K562 (cell line): ENCODE results near the gene FAM136A. TPM values are rescaled to one million over a fixed set of nuclear protein-coding genes. Genes with fewer than 3 reads are reported as not detected.

ENCODE experiments used
- CBFB ChIP-seq: sonication (generic); formaldehyde crosslinking; IDR thresholded peaks from 2 replicates; pipeline ENCODE4 v1.4.0; 2020; ENCODE audit warnings: mild to moderate bottlenecking, missing genetic modification reagents
- CBX5 ChIP-seq: IDR thresholded peaks from 2 replicates; pipeline ENCODE4 v1.6.1; 2014; ENCODE audit warnings: low read depth, borderline replicate concordance
- CREB1 ChIP-seq, 2 experiments: sonication (generic) in 1 of 2; formaldehyde crosslinking in 1 of 2; IDR thresholded peaks; 2 replicates each; pipeline versions ENCODE4 v1.6.1 to v1.8.0; 2012 to 2022; ENCODE audit warnings: inconsistent platforms in 1 of 2, mild to moderate bottlenecking in 1 of 2, missing genetic modification reagents in 1 of 2, moderate library complexity in 1 of 2
- CREB3 ChIP-seq: fragments of 450-650 bp; conservative IDR thresholded peaks from 2 replicates; pipeline ENCODE4 v1.6.1; 2016; ENCODE audit warnings: missing genetic modification characterization, low read depth, mild to moderate bottlenecking, missing compliant biosample characterization, moderate library complexity
- DPF2 ChIP-seq: fragments of 450-650 bp; IDR thresholded peaks from 2 replicates; pipeline ENCODE4 v1.6.1; 2016
- HDAC1 ChIP-seq, 2 experiments: fragments of 450-650 bp; IDR thresholded peaks; 2 replicates each; pipeline ENCODE4 v1.6.1; 2016 to 2017; ENCODE audit warnings: inconsistent platforms in 1 of 2, mild to moderate bottlenecking in 1 of 2, moderate library complexity in 1 of 2
- HLTF ChIP-seq: fragments of 450-650 bp; IDR thresholded peaks from 2 replicates; pipeline ENCODE4 v1.6.1; 2016
- HNRNPK ChIP-seq: fragments of 200-400 bp; formaldehyde crosslinking; IDR thresholded peaks from one replicate; pipeline ENCODE4 v1.6.1; 2018; ENCODE audit warnings: mild to moderate bottlenecking, low read depth, low read length; ENCODE audit not compliant: poor library complexity, severe bottlenecking
- KAT8 ChIP-seq: fragments of 450-650 bp; IDR thresholded peaks from 2 replicates; pipeline ENCODE4 v1.6.1; 2016; ENCODE audit warnings: low read depth, mild to moderate bottlenecking
- MCM2 ChIP-seq: fragments of 450-650 bp; IDR thresholded peaks from 2 replicates; pipeline ENCODE4 v1.6.1; 2017; ENCODE audit warnings: low read depth, mild to moderate bottlenecking
- POLR2A ChIP-seq: fragments of 450-650 bp; conservative IDR thresholded peaks from 2 replicates; pipeline ENCODE4 v1.6.1; 2016
- POLR2G ChIP-seq: fragments of 200-400 bp; formaldehyde crosslinking; IDR thresholded peaks from 2 replicates; pipeline ENCODE4 v1.6.1; 2017; ENCODE audit warnings: low read depth, mild to moderate bottlenecking, antibody characterized with exemption, low read length, moderate library complexity
- SMAD3 ChIP-seq: fragments of 450-650 bp; formaldehyde crosslinking; conservative IDR thresholded peaks from 2 replicates; pipeline ENCODE4 v1.4.0; 2020; ENCODE audit warnings: mild to moderate bottlenecking
- STAG1 ChIP-seq: sonication (generic); formaldehyde crosslinking; IDR thresholded peaks from 2 replicates; pipeline ENCODE4 v1.5.0; 2020; ENCODE audit warnings: missing genetic modification reagents, borderline replicate concordance
- ZNF282 ChIP-seq: sonication (generic); formaldehyde crosslinking; IDR thresholded peaks from 2 replicates; pipeline ENCODE4 v1.8.1; 2023; ENCODE audit warnings: missing genetic modification reagents
- ZNF3 ChIP-seq: fragments of 250-450 bp; sonication (Bioruptor Pico); IDR thresholded peaks from 2 replicates; pipeline ENCODE4 v1.5.0; 2021; ENCODE audit warnings: mild to moderate bottlenecking, moderate library complexity
- ZNF431 ChIP-seq: sonication (generic); formaldehyde crosslinking; IDR thresholded peaks from 2 replicates; pipeline ENCODE4 v1.8.0; 2022; ENCODE audit warnings: mild to moderate bottlenecking, missing genetic modification reagents
- ZNF76 ChIP-seq: fragments of 250-450 bp; sonication (Bioruptor Pico); IDR thresholded peaks from 2 replicates; pipeline ENCODE4 v1.4.0; 2020; ENCODE audit warnings: mild to moderate bottlenecking, moderate library complexity, borderline replicate concordance
- polyA plus RNA-seq, 8 experiments: library from polyadenylated mRNA; depleted of rRNA in 4 of 8; stranded (reverse) in 5 of 8; unstranded in 3 of 8; fragments of >200 nt; fragmentation: Nextera tagmentation in 2 of 8; fragmentation: Illumina TruSeq in 1 of 8; extraction: Ambion mirVana in 2 of 8; extraction: Trizol in 1 of 8; gene quantifications; 2 replicates each; pipeline versions ENCODE4 v1.2.1 to v1.2.3, GENCODE V29; 2011 to 2014; ENCODE audit warnings: inconsistent platforms in 1 of 8, missing spikeins in 1 of 8
- total RNA-seq, 7 experiments: library from RNA; depleted of rRNA in 6 of 7; stranded (reverse); fragments of >200 nt in 6 of 7; fragmentation: Illumina TruSeq in 2 of 7; extraction: Trizol in 2 of 7; gene quantifications; 2 replicates each; pipeline versions ENCODE4 v1.2.1 to v1.2.3, GENCODE V29; 2011 to 2021; ENCODE audit warnings: low replicate concordance in 1 of 7
- TF ChIP-seq, protein P1 (sequence below): sonication (generic); IDR thresholded peaks from 2 replicates; pipeline ENCODE4 v1.6.1; 2016
- TF ChIP-seq, protein P2 (sequence below): sonication (generic); formaldehyde crosslinking; IDR thresholded peaks from 2 replicates; pipeline ENCODE4 v1.5.0; 2020; ENCODE audit warnings: missing genetic modification reagents
- TF ChIP-seq, protein P3 (sequence below): IDR thresholded peaks from 2 replicates; pipeline ENCODE4 v1.6.1; 2011; ENCODE audit not compliant: insufficient read length; ENCODE audit errors: extremely low read depth
- TF ChIP-seq, protein P4 (sequence below), 2 experiments: fragments of 150-350 bp in 1 of 2; IDR thresholded peaks; 2 replicates each; pipeline ENCODE4 v1.6.1; 2012 to 2016; ENCODE audit warnings: low read depth in 2 of 2, low read length in 2 of 2, mild to moderate bottlenecking in 1 of 2, moderate library complexity in 1 of 2

FAM136A gene
- total and polyA plus RNA-seq, 9 of the 15 experiments (the other 6 are each of a cell fraction or from before 2014, with no cell fraction given), result 89.0 to 151 (median 104) TPM

- TF ChIP-seq SMAD3 (no peak), CREB3 (tag) (no peak), DPF2 (peak; percentile 47; the same call in 1 of the 2 replicates), KAT8 (no peak), CREB1 (IDR thresholded peaks at IDR 0.05) (no peak), CREB1 (CRISPR knock-in tag; IDR thresholded peaks at IDR 0.05) (peak; percentile 56; the same call in 1 of the 2 replicates), MCM2 (no peak), ZNF282 (CRISPR knock-in tag) (no peak), HNRNPK (peak; percentile 59), ZNF3 (CRISPR knock-in tag) (no peak), POLR2G (peak; percentile 96), ZNF76 (CRISPR knock-in tag) (0 out of 2 replicates have a peak, but pooled peaks have one; percentile 11), HLTF (no peak), ZNF431 (no peak), CBFB (no peak), HDAC1 (IDR thresholded peaks at IDR 0.05) (peak in 1 of 2 experiments; percentile 71; a peak in 2 of 4 replicates), POLR2A (peak; percentile 88), STAG1 (peak; percentile 76; the same call in 1 of the 2 replicates), CBX5 (no peak)
- TF ChIP-seq, protein P1, sequence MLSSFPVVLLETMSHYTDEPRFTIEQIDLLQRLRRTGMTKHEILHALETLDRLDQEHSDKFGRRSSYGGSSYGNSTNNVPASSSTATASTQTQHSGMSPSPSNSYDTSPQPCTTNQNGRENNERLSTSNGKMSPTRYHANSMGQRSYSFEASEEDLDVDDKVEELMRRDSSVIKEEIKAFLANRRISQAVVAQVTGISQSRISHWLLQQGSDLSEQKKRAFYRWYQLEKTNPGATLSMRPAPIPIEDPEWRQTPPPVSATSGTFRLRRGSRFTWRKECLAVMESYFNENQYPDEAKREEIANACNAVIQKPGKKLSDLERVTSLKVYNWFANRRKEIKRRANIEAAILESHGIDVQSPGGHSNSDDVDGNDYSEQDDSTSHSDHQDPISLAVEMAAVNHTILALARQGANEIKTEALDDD, result no peak
- TF ChIP-seq, protein P2, sequence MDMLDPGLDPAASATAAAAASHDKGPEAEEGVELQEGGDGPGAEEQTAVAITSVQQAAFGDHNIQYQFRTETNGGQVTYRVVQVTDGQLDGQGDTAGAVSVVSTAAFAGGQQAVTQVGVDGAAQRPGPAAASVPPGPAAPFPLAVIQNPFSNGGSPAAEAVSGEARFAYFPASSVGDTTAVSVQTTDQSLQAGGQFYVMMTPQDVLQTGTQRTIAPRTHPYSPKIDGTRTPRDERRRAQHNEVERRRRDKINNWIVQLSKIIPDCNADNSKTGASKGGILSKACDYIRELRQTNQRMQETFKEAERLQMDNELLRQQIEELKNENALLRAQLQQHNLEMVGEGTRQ (CRISPR knock-in tag), result no peak
- TF ChIP-seq, protein P3, sequence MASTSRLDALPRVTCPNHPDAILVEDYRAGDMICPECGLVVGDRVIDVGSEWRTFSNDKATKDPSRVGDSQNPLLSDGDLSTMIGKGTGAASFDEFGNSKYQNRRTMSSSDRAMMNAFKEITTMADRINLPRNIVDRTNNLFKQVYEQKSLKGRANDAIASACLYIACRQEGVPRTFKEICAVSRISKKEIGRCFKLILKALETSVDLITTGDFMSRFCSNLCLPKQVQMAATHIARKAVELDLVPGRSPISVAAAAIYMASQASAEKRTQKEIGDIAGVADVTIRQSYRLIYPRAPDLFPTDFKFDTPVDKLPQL, result no peak
- TF ChIP-seq, protein P4, sequence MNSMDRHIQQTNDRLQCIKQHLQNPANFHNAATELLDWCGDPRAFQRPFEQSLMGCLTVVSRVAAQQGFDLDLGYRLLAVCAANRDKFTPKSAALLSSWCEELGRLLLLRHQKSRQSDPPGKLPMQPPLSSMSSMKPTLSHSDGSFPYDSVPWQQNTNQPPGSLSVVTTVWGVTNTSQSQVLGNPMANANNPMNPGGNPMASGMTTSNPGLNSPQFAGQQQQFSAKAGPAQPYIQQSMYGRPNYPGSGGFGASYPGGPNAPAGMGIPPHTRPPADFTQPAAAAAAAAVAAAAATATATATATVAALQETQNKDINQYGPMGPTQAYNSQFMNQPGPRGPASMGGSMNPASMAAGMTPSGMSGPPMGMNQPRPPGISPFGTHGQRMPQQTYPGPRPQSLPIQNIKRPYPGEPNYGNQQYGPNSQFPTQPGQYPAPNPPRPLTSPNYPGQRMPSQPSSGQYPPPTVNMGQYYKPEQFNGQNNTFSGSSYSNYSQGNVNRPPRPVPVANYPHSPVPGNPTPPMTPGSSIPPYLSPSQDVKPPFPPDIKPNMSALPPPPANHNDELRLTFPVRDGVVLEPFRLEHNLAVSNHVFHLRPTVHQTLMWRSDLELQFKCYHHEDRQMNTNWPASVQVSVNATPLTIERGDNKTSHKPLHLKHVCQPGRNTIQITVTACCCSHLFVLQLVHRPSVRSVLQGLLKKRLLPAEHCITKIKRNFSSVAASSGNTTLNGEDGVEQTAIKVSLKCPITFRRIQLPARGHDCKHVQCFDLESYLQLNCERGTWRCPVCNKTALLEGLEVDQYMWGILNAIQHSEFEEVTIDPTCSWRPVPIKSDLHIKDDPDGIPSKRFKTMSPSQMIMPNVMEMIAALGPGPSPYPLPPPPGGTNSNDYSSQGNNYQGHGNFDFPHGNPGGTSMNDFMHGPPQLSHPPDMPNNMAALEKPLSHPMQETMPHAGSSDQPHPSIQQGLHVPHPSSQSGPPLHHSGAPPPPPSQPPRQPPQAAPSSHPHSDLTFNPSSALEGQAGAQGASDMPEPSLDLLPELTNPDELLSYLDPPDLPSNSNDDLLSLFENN (IDR thresholded peaks at IDR 0.05; ENCODE audit: low read depth in 2 of 2, low read length in 2 of 2), result no peak
These were observed at the start of gene FAM136A (continued) for GRCh38 chr2:70301344-70302194.
